Forelimb muscle (tissue), 1 donor: ENCODE results near the gene PAK1. TPM values are rescaled to one million over a fixed set of nuclear protein-coding genes. Genes with fewer than 3 reads are reported as not detected.
A peak's percentile ranks its signal among the peaks of the same experiment; 100 is the strongest.

Experiments
- DNase-seq: peaks from one replicate; pipeline ENCODE4 v3.0.0-alpha.2; 2013; ENCODE audit warnings: low read depth
- polyA plus RNA-seq: library from polyadenylated mRNA; unstranded; fragments of 120-200 nt; gene quantifications from one replicate; pipeline ENCODE4 v1.2.1, GENCODE V29; 2013; ENCODE audit not compliant: insufficient read length

Gene PAK1
- polyA plus RNA-seq, 1 donor: 97.5 TPM

DNA sequence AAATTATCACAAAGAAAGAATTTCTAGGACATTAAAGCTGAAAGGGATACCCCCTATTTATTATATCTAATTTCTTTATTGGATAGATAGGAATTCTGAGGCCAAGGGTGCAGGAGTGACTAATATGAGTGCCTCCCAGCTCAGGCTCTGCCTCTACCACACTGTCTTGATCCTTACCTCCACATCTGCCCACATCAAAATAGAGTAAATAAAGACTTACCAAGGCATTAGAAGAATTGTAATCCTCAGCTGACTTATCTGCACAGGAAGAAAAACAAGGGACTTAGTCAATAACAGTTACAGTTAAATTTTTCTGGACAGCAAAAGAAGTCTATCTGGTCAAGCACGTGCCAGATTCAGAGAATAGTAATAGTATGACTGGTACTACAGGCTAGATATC, 99.8 kb downstream of the PAK1 start:
- DNase-seq: no peak

DNA sequence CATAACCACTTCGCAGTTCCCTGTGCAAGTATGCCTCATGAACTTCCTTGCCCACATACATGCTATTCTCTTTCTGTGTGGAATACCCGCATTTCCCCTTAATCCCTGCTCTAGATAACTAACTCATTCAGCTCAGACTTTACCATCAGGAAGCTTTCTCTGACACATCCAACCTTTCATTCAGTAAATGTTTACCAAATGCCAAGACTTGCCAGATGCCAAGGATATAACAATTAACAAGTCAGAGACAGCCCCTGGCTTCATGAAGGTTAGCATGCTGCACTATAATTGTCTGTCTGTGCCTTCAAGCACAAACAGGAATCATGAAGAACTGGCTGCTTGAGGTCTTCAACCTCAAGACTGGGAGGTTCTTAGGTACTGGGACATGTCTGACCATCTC, 101.2 kb downstream of the PAK1 start:
- DNase-seq: no peak

DNA sequence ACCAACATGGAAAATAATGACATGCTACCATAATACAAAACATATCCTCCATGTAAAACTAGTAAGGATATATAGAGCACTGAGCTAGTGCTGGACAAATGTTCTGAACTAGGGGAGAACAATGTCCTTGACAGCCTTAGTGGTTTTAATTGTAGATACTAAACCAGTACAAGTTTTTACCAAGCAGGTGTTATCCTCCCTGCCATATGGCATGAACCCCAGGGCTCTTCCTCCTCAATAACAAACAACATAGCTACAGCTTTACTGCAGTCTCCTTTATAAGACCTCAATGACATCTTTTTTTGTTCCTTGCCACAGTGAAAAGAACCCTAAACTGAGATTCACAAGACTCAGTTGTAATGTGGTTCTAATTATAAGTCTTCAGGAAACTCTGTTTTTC, 102.2 kb downstream of the PAK1 start:
- DNase-seq: no peak

DNA sequence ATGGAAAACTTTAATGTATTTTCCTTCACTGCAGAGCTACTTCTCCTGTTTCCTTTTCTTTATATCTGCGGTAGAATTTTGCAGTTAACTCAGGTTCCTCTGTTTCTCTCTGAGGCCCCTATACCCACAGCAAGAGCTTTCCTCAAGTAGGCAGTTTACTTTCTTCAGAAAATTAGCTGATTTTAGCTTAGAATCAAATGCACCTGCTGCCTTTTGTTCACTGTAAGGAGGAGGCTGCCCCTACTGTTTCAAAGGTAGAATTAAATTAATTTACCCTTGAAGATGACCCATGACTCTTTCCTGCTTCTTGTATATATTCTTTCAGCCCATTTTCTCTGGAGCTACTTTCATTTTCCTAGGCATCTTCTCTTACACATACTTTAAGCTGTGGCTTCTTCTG, 103.7 kb downstream of the PAK1 start:
- DNase-seq: no peak

DNA sequence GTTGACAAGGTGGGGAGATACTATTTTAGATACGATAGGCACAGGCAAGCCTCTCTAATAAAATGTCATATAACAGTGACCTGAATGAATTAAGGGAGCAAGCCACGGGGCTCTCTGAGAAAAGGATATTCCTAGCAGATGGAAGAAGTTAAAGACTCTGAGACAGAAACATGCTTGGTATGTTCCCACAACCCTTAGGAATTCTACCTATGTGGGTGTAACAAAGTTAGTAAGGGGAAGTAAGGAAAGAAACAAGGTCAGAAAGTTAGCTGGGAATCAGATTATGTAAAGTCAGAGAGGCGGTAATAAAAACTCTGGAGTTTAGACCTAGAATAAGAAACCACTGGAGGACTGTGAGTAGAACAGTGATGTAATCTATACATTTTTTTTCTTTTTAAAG, 112.7 kb downstream of the PAK1 start:
- no peak for DNase-seq

DNA sequence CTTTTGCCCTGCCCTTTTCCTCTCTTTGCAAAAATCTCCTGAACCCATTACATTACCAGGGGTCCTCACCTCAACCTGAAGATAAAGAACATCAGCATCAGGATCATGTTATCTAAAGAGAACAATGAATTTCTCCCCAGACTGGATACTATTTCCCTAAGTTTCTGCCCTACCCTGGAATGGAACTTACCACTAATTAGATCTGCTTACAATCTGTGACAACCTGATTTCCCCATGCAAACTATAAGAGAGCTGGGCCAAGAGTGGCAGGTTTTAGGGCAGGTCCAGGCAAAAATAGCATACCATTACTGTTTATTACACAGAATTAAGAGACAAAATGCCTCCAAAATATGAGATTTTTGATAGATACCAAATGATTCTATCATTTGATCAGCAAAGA, 114.4 kb downstream of the PAK1 start:
- no peak for DNase-seq

DNA sequence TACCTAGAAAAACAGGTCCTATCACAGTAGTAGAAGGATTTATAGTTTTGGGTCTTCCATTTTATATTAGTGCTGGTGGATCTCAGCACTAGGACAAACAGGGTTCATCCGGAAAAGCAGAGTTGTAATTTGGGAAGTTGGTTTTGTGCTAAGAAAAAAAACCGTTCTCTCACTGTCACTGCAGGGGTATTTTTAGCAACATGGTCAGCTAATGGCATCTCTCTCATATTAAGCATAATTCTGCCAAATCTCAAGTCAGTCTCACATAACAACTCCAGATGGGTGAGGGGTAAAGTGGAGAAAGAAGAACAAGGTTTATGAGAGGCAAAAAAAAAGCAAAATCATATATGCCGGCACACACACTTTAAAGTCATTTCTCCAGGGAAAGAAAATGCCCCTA, 120.8 kb downstream of the PAK1 start:
- no peak for DNase-seq

DNA sequence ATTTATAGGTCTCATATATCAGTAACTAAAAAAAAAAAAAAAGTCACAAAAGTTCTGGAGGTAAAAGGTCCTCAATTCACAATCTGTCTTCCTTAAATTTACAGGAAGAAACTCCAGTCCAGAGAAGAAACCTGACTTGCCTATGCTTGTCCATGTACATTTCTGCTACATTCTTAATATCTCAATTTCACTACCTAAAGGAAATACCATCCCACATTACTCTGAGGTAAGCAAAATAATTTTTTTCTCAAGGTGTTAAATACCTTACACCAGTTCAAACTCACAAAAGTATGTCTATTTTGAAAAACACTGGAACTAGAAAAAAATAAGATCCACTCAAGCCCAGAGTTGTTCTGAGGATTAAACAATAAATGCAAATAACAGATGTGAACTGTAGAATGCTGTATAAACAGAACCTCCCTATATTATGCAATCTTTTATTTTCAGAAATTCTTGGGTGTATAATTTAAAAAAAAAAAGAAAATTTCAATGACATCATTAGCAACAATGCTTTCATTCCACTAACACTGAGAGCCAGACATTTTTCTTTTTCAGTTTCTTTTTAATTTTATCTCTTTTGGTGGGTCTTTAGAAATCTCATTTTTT, 122.5 kb downstream of the PAK1 start:
- peak; percentile 17 for DNase-seq

DNA sequence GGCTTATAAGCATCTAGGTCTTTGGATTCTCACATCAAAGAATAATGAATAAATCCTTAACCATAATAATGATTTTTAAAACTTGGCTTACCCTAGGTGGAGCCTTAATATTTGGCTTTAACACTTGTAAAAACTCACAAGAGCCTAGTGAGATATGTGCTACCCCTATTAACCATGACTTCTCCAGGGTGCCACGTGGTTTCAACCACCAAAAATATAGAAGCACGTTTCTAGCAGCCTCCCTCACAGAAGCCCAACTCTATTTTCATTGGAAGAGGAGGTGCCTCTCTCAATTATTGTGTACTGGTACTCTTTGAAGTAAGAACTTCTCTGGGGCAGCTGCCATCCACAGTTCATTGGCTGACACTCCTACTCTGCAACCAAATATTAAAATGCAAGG, 125.9 kb downstream of the PAK1 start:
- no peak for DNase-seq

DNA sequence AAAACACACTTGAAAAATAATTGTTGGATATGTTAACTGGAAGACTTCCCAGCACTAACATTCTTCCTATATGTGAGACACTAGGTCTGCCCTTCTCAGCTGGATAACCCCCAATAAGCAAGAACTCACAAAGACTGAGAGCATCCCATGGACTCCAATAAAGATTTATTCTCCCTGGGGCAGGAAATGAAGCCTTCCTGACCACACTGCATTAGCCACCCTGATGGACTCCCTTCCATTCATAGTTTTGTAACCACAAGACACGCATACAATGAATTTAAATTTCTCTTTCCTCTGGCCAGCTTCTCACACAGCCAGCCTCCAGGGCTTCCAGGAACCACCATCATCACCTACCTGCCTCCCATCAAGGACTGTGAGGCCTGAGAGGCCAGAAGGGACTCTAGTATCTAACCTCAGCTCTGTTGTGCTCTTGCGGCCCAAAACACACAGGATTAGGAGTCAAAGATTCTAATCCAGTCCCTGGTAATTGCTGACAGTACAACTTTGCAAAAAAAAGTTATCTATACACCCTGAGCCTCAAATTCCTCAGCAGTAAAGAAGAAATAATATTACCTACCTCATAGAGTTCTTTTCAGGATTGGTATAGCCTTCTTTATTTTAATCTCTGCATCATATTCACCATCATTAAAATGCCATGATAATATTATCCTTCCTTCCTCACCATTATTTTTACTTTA, 126.8 kb downstream of the PAK1 start:
- no peak for DNase-seq

DNA sequence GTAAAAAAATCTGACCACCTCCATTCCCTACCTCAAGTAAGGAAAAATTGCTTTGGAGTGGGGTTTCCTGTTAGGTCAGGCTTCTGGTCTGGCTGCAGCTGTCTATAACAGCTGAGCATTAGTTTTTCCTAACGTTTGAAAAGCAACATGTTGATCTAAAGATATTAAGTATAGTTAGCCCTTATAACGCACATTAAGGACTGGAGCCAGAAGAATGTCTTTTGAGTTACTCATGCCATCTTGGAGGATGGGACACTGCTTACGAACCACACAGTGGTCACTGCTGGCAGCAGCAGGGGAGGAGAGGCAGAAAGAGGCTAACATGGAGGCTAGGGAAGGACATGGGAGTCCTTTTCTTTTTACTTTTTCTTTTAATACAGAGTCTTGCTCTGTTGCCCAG, 128.3 kb downstream of the PAK1 start:
- no peak for DNase-seq

DNA sequence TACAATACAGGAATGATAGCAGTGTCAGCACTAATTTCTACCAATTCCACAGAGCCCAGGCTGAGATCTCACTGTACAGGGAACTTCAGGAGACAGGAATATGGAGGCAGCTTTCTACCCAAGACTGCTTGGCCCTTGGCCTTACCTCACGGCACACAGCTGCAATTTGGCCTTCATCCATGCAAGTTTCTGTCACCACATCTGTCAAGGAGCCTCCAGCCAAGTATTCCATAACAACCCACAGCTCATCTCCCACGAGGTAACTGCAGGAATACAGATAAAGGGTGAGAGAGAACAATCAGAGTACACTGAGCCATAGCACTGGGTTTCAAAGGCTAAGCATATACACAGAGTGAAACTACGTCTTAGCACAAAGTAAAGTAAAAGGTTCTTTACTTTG, 133.4 kb downstream of the PAK1 start:
- DNase-seq: no peak

DNA sequence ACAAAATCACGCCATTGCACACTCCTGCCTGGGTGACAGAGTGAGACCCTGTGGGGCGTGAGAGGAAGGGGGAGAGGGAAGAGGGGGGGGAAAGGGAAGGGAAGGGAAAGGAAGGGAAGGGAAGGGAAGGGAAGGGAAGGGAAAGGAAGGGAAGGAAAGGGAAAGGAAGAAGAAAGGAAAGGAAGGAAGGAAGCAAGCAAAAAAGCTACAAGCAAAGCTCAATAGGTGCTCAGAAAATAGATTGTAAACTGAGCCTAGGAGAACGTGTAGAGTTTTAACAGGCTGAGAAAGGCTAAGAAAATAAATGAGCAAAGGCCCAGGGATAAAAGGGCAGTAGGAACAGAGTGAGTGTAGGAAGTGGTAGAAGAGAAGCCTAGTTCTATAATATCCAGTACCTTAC, 141.6 kb downstream of the PAK1 start:
- DNase-seq: no peak

DNA sequence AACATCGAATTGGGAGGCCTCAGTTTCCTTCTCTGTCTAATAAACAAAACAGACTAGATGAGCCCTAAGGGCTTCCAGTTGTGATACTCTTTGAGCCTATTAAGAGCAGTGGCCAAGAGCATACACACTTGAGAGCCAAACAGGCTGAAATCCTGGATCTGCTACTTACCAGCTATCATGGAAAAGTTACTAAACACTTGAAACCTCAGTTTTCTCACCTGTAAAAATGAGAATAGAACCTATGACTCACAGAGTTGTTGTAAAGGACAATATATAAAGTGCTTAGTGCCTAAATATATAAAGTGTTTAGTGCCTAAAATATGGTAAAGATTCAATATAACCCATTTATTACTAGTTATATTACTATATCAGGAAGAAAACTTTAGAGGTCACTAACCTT, 148.7 kb downstream of the PAK1 start:
- DNase-seq: no peak

DNA sequence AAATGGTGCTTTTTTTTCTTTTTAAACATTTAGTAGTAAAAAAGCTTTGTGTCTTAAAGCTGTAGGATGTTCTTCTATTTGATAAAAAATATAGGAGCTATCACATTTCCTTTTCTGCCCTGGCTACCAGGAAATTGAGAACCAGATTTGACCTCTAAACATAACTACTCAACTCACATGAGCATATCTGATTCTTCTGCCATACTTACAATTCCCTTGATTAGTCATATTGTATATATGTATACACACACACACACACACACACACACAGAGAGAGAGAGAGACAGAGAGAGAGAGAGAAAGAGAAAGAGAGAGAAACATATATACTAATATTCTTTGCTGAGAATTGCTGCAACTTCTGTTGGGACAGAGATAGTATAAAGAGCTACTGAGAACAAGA, 149.4 kb downstream of the PAK1 start:
- no peak for DNase-seq

DNA sequence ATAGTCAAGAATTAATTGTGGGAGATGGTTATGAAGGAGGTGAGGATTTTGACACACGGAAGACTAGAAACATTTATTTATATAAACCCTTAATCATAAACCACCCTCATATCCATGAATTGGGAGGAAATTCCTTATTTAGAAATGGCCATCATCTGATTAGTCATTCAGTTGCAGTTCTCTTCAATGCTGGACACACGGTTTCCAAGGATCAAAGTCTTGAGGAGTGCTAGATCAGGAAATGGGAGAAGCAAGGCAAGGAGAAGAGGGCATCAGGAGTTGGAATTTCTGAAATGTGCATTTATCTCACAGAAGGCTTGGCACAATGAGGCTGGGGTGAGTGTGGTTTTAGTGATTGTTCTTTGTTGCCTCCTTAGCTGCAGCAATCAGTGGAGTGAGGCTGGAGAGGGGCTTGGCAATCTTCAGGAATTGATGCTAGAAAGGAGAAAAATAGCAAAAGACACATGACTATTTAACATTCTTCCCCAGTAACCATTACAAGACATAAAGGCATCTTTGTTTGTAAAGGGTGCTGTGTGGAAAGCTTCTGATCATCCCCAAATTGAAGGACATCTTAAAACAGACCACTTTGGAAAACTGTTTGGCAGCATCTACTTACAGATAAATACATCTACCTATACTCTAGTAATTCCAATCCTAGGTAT, 150.8 kb downstream of the PAK1 start:
- DNase-seq: no peak

DNA sequence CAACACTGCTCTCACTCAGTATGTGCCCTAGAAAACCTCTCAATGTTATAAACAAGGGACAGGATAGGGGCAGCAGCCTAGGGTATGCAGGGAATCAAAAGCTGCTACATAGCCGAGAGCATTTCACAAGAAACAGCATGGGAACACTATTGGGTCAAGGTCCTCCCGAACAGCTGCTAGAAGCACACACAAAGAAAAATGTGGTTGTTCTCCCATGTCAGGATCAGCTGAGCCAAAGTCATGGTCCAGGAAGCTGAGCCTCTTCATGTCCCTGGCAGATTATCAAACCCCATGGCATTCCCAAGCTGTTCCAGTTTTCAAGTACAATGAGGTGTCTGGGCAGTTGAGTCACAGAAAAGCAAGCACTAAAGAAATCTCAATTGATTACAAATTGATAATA, 151.4 kb downstream of the PAK1 start:
- no peak for DNase-seq

DNA sequence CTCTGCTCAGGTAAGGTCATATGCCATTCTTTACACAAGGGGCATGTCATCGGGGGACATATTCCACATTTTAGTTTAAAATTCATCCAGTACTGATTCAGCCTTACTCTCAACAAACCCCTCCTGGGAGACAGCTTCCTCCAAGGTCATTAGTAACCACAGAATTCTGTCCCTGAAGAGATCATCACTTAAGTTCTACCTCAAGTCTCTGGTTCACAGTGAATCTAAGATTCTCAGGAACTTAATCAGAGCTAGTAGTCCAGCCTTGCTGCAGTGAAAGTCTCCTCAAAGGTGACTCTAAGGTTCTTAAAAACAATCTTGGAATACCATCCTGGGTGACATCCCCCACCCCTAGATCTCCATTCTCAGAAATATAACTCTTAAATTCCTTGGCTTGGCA, 153.5 kb downstream of the PAK1 start:
- DNase-seq: no peak

DNA sequence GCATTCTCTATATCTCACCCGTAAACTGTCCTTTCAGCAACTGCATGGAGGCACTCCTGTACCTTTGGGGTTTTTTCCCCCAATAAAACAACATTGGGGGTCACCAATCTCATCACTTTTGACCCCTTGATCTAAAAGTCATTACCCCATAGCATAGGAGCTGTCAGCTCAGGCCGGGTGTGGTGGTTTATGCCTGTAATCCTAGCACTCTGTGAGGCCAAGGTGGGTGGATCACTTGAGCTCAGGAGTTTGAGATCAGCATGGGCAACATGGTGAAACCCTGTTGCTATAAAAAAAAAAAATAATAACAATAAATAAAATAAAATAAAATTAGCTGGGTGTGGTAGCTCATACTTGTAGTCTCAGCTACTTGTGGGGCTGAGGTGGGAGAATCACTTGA, 155.3 kb downstream of the PAK1 start:
- DNase-seq: no peak

DNA sequence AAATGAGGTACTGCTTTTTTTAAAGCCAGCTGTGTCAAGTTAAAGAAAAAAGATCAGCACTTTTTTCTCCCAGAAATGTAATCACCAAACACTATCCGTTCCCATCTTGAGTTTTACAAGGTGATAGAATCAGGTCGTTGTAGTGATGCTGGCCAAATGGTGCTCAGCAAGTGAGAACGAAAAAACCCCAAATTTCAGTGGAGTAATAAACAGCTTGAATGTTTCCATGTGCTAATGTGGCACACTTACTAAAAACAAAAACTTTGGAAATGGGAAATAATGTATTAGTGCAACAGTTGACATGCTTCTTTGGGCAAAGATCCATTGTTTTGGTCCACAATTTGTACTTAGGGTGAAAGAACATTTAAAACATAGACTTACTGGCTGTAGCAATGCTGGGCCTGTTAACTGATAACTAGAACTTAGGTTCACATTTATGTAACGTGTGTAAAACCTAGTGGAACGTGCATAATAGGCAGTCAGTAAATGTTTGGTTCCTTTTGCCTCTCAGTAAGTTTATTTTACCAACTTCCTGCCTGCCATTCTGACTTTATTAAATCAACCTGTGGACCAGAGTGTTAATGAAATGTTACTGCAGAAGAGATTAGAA, 157.1 kb downstream of the PAK1 start:
- no peak for DNase-seq

DNA sequence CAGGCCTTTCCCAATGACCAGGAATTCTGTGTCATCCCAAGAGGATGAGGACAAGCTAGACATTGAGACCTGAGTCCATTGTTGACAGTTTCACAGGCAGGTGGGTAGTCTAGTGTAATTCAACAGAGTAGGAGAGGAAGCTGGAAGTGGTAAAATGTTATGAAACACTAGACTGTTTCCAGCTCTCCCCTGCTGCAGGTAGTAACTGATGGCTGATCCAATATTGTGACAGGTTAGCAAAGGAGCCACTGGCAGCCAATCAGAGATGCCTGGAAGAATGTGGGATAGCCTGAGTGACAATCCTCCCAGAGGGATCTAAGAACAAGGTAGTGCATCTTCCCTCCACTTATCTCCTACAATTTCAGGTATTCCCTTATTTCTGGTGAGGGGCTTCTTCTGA, 161.8 kb downstream of the PAK1 start:
- no peak for DNase-seq

DNA sequence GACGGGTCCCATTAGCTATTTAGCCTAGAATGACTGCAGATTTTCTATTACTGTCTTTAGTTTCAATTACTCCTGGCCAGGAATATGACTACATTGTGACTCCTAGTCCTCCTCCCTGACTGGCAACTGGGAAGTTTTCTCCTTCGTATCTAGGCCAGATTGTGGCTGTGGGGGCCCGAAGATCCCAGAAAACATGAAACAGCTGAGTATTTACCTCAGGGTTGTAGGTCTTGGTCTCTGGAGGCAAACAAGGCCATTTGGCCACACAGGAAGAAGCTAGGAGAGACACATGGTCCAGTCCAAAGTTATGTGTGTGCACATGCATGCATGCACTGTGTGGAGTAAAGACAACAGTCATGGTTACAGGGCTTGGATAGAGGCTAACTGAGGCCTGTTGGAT, 162.2 kb downstream of the PAK1 start:
- no peak for DNase-seq

DNA sequence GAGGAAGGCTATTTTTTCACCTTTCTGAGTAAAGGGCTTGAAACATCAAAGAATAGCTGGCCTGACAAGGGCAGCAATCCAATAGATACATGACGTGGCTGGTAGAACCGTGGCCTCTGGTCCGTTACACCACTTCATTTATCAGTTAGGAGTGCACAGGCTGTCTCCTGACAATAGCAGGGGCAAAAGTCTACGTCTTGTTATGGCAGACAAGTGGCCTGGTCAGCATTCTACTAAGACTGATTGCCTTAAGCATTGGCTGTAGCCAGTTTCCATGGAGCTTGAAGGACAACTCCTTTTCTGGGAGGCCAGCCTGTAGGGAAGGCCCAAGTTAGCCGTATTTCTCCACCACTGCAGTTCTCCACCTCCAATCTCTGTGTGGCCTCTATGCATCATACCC, 163.2 kb downstream of the PAK1 start:
- DNase-seq: no peak
